Effector memory CD4-positive, alpha-beta T cell (primary cell): ENCODE data around the gene AHSG.

Source experiments
- DNase-seq, 3 donors: peaks; one replicate each; pipeline ENCODE4 v3.0.0-alpha.2; 2020
- H3K27ac ChIP-seq: 2 replicates; pipeline ENCODE4 v1.7.0; 2013; ENCODE audit warnings: mild to moderate bottlenecking, low read length, moderate library complexity; ENCODE audit not compliant: insufficient read depth, poor library complexity, severe bottlenecking
- H3K27me3 ChIP-seq: replicated peaks from 2 replicates; pipeline ENCODE4 v1.7.0; 2013; ENCODE audit warnings: mild to moderate bottlenecking, low read length; ENCODE audit not compliant: insufficient read depth, control insufficient read depth, poor library complexity, severe bottlenecking
- H3K36me3 ChIP-seq: 2 replicates; pipeline ENCODE4 v1.7.0; 2013; ENCODE audit warnings: mild to moderate bottlenecking, low read length, moderate library complexity; ENCODE audit not compliant: control insufficient read depth, insufficient read depth
- H3K4me1 ChIP-seq: 2 replicates; pipeline ENCODE4 v1.7.0; 2013; ENCODE audit warnings: low read length, mild to moderate bottlenecking; ENCODE audit not compliant: control insufficient read depth, insufficient read depth, poor library complexity, severe bottlenecking
- H3K4me3 ChIP-seq: 2 replicates; pipeline ENCODE4 v1.7.0; 2013; ENCODE audit warnings: low read length, low read depth, mild to moderate bottlenecking; ENCODE audit not compliant: insufficient read depth, poor library complexity, severe bottlenecking
- H3K9me3 ChIP-seq: 2 replicates; pipeline ENCODE4 v1.7.0; 2013; ENCODE audit warnings: mild to moderate bottlenecking, low read length, moderate library complexity; ENCODE audit not compliant: control insufficient read depth

Gene AHSG

GRCh38 chr3:186637686-186638085 lies 24.8 kb downstream of the AHSG start:
- Histone ChIP-seq H3K4me1 (no peaks in the 10 kb centered on the region), H3K36me3 (no peaks in the 10 kb centered on the region), H3K9me3 (no peaks in the 10 kb centered on the region), H3K27me3 (no peaks in the 10 kb centered on the region), H3K27ac (no peak overlapping the region), H3K4me3 (no peak overlapping the region)
- no peak for DNase-seq

DNA sequence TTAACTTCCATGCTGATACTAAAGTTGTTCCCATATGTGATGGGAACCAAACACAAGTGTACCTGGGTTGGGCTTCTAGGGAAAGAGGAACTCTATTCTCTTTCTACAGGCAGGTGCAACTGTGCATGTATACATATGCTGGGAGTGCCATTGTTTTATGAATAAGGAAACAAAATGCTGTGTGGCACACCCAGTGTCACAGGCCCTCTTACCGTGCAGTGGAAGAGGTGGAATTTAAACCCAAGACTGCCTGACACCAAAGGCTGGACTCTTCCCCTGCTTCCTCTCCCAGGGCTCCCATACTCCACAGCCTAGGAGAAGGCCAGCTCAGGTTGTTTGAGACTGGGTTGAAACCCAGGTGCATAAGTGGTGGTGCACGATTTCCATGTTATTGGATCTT lies 25.4 kb downstream of the AHSG start:
- Histone ChIP-seq H3K27ac (no peak overlapping the region), H3K4me1 (no peaks in the 10 kb centered on the region), H3K36me3 (no peaks in the 10 kb centered on the region), H3K27me3 (no peaks in the 10 kb centered on the region), H3K4me3 (no peak overlapping the region), H3K9me3 (no peaks in the 10 kb centered on the region)
- no peak for DNase-seq

DNA sequence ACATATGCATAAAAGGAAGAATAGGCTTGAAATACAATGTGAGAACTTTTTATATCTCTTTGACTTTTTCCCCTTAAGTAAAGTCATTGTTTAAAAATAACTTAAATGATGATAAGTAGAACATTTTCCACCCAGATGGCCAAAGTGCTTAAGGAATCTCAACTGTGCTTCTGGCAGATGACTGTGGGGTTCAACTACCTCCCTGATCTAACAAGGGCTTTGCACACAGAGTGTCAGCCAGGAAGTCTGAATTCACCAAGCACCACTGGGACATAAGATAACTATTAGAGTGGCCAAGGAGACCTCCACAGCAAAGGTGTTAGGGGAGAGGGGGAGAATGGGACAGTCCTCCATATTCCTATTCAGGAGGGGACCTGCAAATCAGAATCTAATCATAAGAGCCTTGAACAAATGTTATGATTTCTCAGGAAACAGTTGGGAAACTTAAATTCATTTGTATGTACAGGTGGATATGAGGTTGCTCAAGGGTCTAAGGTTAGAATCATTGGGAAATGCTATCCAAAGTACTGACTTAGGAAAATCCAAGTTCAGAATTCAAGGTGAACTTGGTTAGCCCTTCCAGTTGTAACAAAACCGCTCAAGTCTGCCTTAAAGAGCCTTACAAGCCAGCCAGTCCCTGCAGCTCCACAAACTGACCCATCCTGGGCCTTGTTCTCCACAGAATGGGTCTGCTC lies 27.1 kb downstream of the AHSG start, which contains the start of gene FETUB:
FETUB (plus strand) TSS at position 622 of the 695 bp plus-strand sequence; CDS start at position 684, 62 bp downstream.
- H3K27me3 ChIP-seq = no peaks in the 10 kb centered on the region
- H3K4me3 ChIP-seq = no peak within 1 kb of the TSS
- no peaks in the 10 kb centered on the region for H3K9me3 ChIP-seq
- no peak within 1 kb of the TSS for H3K27ac ChIP-seq
- no peaks in the 10 kb centered on the region for H3K36me3 ChIP-seq
- no peak for DNase-seq
- H3K4me1 ChIP-seq = no peaks in the 10 kb centered on the region

DNA sequence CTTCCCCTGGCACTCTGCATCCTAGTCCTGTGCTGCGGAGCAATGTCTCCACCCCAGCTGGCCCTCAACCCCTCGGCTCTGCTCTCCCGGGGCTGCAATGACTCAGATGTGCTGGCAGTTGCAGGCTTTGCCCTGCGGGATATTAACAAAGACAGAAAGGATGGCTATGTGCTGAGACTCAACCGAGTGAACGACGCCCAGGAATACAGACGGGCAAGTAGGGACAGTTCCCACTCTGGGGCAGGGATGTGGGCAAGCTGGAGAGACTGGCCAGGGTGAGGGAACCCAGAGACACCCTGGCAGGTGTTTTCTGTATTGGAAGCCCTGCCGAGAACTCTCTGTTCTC lies 27.6 kb downstream of the AHSG start:
- Histone ChIP-seq H3K4me1 (no peaks in the 10 kb centered on the region), H3K9me3 (no peaks in the 10 kb centered on the region), H3K4me3 (no peak overlapping the region), H3K27ac (no peak overlapping the region), H3K27me3 (no peaks in the 10 kb centered on the region), H3K36me3 (no peaks in the 10 kb centered on the region)
- no peak for DNase-seq

- DNase-seq = no peak
- H3K27ac ChIP-seq = no peak overlapping the region
- no peaks in the 10 kb centered on the region for H3K27me3 ChIP-seq
- no peaks in the 10 kb centered on the region for H3K9me3 ChIP-seq
- no peaks in the 10 kb centered on the region for H3K4me1 ChIP-seq
- no peak overlapping the region for H3K4me3 ChIP-seq
- H3K36me3 ChIP-seq = no peaks in the 10 kb centered on the region
Observed at GRCh38 chr3:186640929-186641328, 28.1 kb downstream of the AHSG start.

- no peak for DNase-seq
- no peaks in the 10 kb centered on the region for H3K36me3 ChIP-seq
- no peaks in the 10 kb centered on the region for H3K27me3 ChIP-seq
- H3K4me1 ChIP-seq = no peaks in the 10 kb centered on the region
- no peak overlapping the region for H3K27ac ChIP-seq
- no peaks in the 10 kb centered on the region for H3K9me3 ChIP-seq
- H3K4me3 ChIP-seq = no peak overlapping the region
Observed at GRCh38 chr3:186642014-186642413, 29.2 kb downstream of the AHSG start.

DNA sequence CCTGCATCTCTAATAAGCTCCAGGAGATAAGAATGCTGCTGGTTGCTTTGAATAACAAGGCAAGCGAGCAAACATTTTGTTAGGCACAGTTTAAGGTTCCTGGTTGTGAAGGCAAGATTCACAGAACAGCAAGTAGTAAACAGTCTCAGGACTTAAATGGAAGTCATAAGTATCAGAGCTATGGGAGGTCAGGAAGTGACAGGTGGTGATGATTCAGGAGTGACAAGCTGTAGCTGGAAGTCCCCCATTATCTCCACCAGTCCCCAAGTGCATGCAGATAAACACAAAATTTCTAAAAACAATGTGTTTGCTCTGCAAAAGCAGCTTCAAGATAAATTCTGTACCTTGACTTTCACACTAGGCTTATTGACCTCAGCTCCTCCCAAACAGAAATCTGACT lies 30.6 kb downstream of the AHSG start:
- no peaks in the 10 kb centered on the region for H3K27me3 ChIP-seq
- no peaks in the 10 kb centered on the region for H3K4me1 ChIP-seq
- DNase-seq = no peak
- H3K4me3 ChIP-seq = no peak overlapping the region
- H3K27ac ChIP-seq = no peak overlapping the region
- no peaks in the 10 kb centered on the region for H3K36me3 ChIP-seq
- no peaks in the 10 kb centered on the region for H3K9me3 ChIP-seq

DNA sequence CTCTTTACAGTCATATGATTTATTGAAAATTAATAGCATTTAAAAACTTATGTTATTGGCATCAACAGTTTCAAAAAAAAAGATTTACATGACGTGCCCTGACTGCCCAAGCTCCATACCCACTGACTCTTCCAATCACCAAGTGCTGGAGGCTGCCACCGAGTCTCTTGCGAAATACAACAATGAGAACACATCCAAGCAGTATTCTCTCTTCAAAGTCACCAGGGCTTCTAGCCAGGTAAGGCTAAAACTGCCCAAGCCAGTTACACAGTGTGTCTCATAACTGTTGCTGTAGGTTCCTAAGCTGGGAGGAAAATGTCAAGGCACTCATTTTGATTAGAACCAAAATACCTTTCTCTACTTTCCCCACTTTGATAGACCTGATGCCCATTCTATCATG lies 31.8 kb downstream of the AHSG start:
- no peaks in the 10 kb centered on the region for H3K36me3 ChIP-seq
- no peaks in the 10 kb centered on the region for H3K4me1 ChIP-seq
- no peaks in the 10 kb centered on the region for H3K9me3 ChIP-seq
- H3K27ac ChIP-seq = no peak overlapping the region
- H3K27me3 ChIP-seq = no peaks in the 10 kb centered on the region
- DNase-seq = no peak
- no peak overlapping the region for H3K4me3 ChIP-seq

DNA sequence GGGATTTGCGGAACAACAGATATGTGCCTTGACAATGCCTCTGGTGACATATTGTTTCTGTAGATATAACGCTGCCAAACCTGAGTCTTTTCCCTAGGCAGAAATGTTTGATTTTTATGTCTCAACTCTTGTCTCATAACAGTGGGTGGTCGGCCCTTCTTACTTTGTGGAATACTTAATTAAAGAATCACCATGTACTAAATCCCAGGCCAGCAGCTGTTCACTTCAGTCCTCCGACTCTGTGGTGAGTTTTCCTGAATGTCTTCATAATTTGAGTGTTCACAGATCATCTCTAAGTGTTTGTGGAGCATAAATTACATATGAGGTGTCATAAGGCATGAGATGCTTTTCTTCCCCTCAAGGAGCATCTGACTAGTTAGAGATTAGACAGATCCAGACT lies 33.2 kb downstream of the AHSG start:
- no peak overlapping the region for H3K4me3 ChIP-seq
- no peak for DNase-seq
- H3K27ac ChIP-seq = no peak overlapping the region
- no peaks in the 10 kb centered on the region for H3K4me1 ChIP-seq
- H3K9me3 ChIP-seq = no peaks in the 10 kb centered on the region
- no peaks in the 10 kb centered on the region for H3K36me3 ChIP-seq
- no peaks in the 10 kb centered on the region for H3K27me3 ChIP-seq

GRCh38 chr3:186646841-186647240 lies 34.0 kb downstream of the AHSG start:
- Histone ChIP-seq H3K9me3 (no peaks in the 10 kb centered on the region), H3K27me3 (no peaks in the 10 kb centered on the region), H3K27ac (no peak overlapping the region), H3K4me1 (no peaks in the 10 kb centered on the region), H3K36me3 (no peaks in the 10 kb centered on the region), H3K4me3 (no peak overlapping the region)
- DNase-seq = no peak
